Liver (tissue), 9 donors: Measurements from ENCODE around the gene RAMP3. TPM values are rescaled to one million over a fixed set of nuclear protein-coding genes. Genes with fewer than 3 reads are reported as not detected.

Experiments
- DNase-seq: peaks from one replicate; pipeline ENCODE4 v3.0.0-alpha.2; 2017; ENCODE audit warnings: low spot score
- H3K27ac ChIP-seq, 2 donors: one replicate each; pipeline ENCODE4 v1.7.0; 2013; ENCODE audit warnings: inconsistent platforms in 2 of 2, low read length in 2 of 2, control low read depth in 1 of 2, low read depth in 1 of 2, mild to moderate bottlenecking in 1 of 2
- H3K27me3 ChIP-seq, 4 donors: one replicate each; pipeline versions ENCODE4 v1.6.1 to v1.7.0; 2013; ENCODE audit warnings: low read length in 3 of 4, inconsistent platforms in 1 of 4, mild to moderate bottlenecking in 1 of 4, moderate library complexity in 1 of 4; ENCODE audit not compliant: control insufficient read depth in 4 of 4, insufficient read depth in 4 of 4
- H3K36me3 ChIP-seq, 4 donors: one replicate each; pipeline versions ENCODE4 v1.6.1 to v1.7.0; 2013; ENCODE audit warnings: low read length in 3 of 4, mild to moderate bottlenecking in 3 of 4, low read depth in 1 of 4, moderate library complexity in 1 of 4; ENCODE audit not compliant: control insufficient read depth in 4 of 4, insufficient read depth in 3 of 4
- H3K4me1 ChIP-seq, 4 donors: one replicate each; pipeline versions ENCODE4 v1.6.1 to v1.7.0; 2013; ENCODE audit warnings: low read length in 3 of 4, mild to moderate bottlenecking in 3 of 4, moderate library complexity in 1 of 4; ENCODE audit not compliant: control insufficient read depth in 4 of 4, insufficient read depth in 4 of 4
- H3K4me3 ChIP-seq, 3 donors: one replicate each; pipeline versions ENCODE4 v1.6.1 to v1.7.0; 2013; ENCODE audit warnings: low read length in 3 of 3, control low read depth in 1 of 3, low read depth in 1 of 3, mild to moderate bottlenecking in 1 of 3
- H3K9ac ChIP-seq, 2 donors: one replicate each; pipeline ENCODE4 v1.7.0; 2013; ENCODE audit warnings: low read length in 2 of 2, mild to moderate bottlenecking in 2 of 2, moderate library complexity in 2 of 2, control low read depth in 1 of 2, low read depth in 1 of 2
- H3K9me3 ChIP-seq, 4 donors: one replicate each; pipeline versions ENCODE4 v1.6.1 to v1.7.0; 2013; ENCODE audit warnings: low read length in 3 of 4; ENCODE audit not compliant: control insufficient read depth in 4 of 4
- ATF3 ChIP-seq: IDR thresholded peaks from 2 replicates; pipeline ENCODE4 v1.6.1; 2016; ENCODE audit warnings: antibody characterized with exemption
- CTCF ChIP-seq: fragments of 150-350 bp; IDR thresholded peaks from 2 replicates; pipeline ENCODE4 v1.5.1; 2017; ENCODE audit warnings: improper control_type of control experiment, low read depth, low read length; ENCODE audit not compliant: missing input control
- EGR1 ChIP-seq, 2 donors: IDR thresholded peaks; 2 replicates each; pipeline ENCODE4 v1.6.1; 2016 to 2018; ENCODE audit warnings: antibody characterized with exemption in 2 of 2, low read depth in 2 of 2
- FOXA1 ChIP-seq: IDR thresholded peaks from 2 replicates; pipeline ENCODE4 v1.6.1; 2016; ENCODE audit warnings: antibody characterized with exemption
- FOXA2 ChIP-seq: IDR thresholded peaks from 2 replicates; pipeline ENCODE4 v1.6.1; 2016; ENCODE audit warnings: antibody characterized with exemption
- GABPA ChIP-seq, 2 donors: IDR thresholded peaks in 1 of 2; conservative IDR thresholded peaks in 1 of 2; 2 replicates each; pipeline ENCODE4 v1.6.1; 2016; ENCODE audit warnings: antibody characterized with exemption in 2 of 2, mild to moderate bottlenecking in 1 of 2, moderate library complexity in 1 of 2
- HNF4A ChIP-seq, 2 donors: conservative IDR thresholded peaks; 2 replicates each; pipeline ENCODE4 v1.6.1; 2016; ENCODE audit warnings: antibody characterized with exemption in 2 of 2, mild to moderate bottlenecking in 2 of 2
- HNF4G ChIP-seq: IDR thresholded peaks from 2 replicates; pipeline ENCODE4 v1.6.1; 2016; ENCODE audit warnings: antibody characterized with exemption
- JUND ChIP-seq, 2 donors: IDR thresholded peaks; 2 replicates each; pipeline ENCODE4 v1.6.1; 2016; ENCODE audit warnings: antibody characterized with exemption in 2 of 2
- MAX ChIP-seq: IDR thresholded peaks from 2 replicates; pipeline ENCODE4 v1.6.1; 2016; ENCODE audit warnings: antibody characterized with exemption
- RAD21 ChIP-seq, 2 donors: IDR thresholded peaks; 2 replicates each; pipeline ENCODE4 v1.6.1; 2016; ENCODE audit warnings: antibody characterized with exemption in 2 of 2, mild to moderate bottlenecking in 2 of 2
- REST ChIP-seq: IDR thresholded peaks from 2 replicates; pipeline ENCODE4 v1.6.1; 2016; ENCODE audit warnings: antibody characterized with exemption, mild to moderate bottlenecking
- TAF1 ChIP-seq: conservative IDR thresholded peaks from 2 replicates; pipeline ENCODE4 v1.6.1; 2016; ENCODE audit warnings: antibody characterized with exemption, mild to moderate bottlenecking
- ZBTB33 ChIP-seq: IDR thresholded peaks from 2 replicates; pipeline ENCODE4 v1.6.1; 2016; ENCODE audit warnings: antibody characterized with exemption
- WGBS: extraction: QIAGEN DNeasy Blood & Tissue Kit; methylation state at CpG from one replicate; pipeline ENCODE4 v1.1.7; 2013; 5-methylcytosine and 5-hydroxymethylcytosine counted together
- polyA plus RNA-seq, 2 donors: library from polyadenylated mRNA; stranded (reverse) in 1 of 2; unstranded in 1 of 2; fragments of 200-250 nt in 1 of 2; fragments of >200 nt in 1 of 2; fragmentation: Nextera tagmentation in 1 of 2; extraction: Ambion mirVana in 1 of 2; gene quantifications; one replicate each; pipeline versions ENCODE4 v1.2.1 to v1.2.3, GENCODE V29; 2013 to 2015
- total RNA-seq, 2 donors: library from RNA; depleted of rRNA; stranded (reverse); fragments of >200 nt; gene quantifications; one replicate each; pipeline ENCODE4 v1.2.3, GENCODE V29; 2014
- donor health status: healthy.
- donor health status: healthy.
- donor health status: healthy.
- donor health status: healthy.
- donor health status: healthy.

The RAMP3 gene
- total and polyA plus RNA-seq, 4 donors = 2.3 to 30.0 (median 22.2) TPM

GRCh38 chr7:45136106-45137060 is 21.2 kb upstream of the RAMP3 start:
- WGBS = 42% methylated on average over 9 of the region's 9 CpGs
- H3K4me3 ChIP-seq = no peak overlapping the region
- no peak overlapping the region for H3K9ac ChIP-seq
- DNase-seq = peak; percentile 64
- no peaks in the 10 kb centered on the region for H3K27me3 ChIP-seq
- no peak overlapping the region for H3K27ac ChIP-seq
- no peaks in the 10 kb centered on the region for H3K9me3 ChIP-seq
- no peaks in the 10 kb centered on the region for H3K36me3 ChIP-seq
- H3K4me1 ChIP-seq = peaks cover 0 to 13% (median 9%) of the 10 kb centered on the region in 4 donors
- TF ChIP-seq TAF1 = no peak
- peak; percentile 94 to 97 for TF ChIP-seq RAD21 (IDR thresholded peaks at IDR 0.05)
- TF ChIP-seq JUND (IDR thresholded peaks at IDR 0.05) = no peak
- no peak for TF ChIP-seq FOXA1
- TF ChIP-seq REST = no peak
- peak; percentile 95 for TF ChIP-seq CTCF

GRCh38 chr7:45138433-45139267 is 18.9 kb upstream of the RAMP3 start:
- Histone ChIP-seq H3K9ac (no peak overlapping the region), H3K9me3 (no peaks in the 10 kb centered on the region), H3K4me1 (peaks cover 0 to 4% (median 1%) of the 10 kb centered on the region in 4 donors), H3K27me3 (no peaks in the 10 kb centered on the region), H3K4me3 (no peak overlapping the region), H3K27ac (no peak overlapping the region), H3K36me3 (no peaks in the 10 kb centered on the region)
- DNase-seq = no peak
- 80% methylated on average over 10 of the region's 10 CpGs for WGBS
- TF ChIP-seq EGR1 (IDR thresholded peaks at IDR 0.05; ENCODE audit: low read depth in 2 of 2) = no peak
- no peak for TF ChIP-seq GABPA (IDR thresholded peaks at IDR 0.05 in 1 of 2, conservative IDR thresholded peaks at IDR 0.05 in 1 of 2)
- TF ChIP-seq HNF4G = no peak
- TF ChIP-seq MAX = no peak
- TF ChIP-seq CTCF = no peak
- TF ChIP-seq FOXA2 = no peak
- TF ChIP-seq HNF4A (conservative IDR thresholded peaks at IDR 0.05) = no peak
- TF ChIP-seq ZBTB33 = no peak
- no peak for TF ChIP-seq REST
- no peak for TF ChIP-seq JUND (IDR thresholded peaks at IDR 0.05)
- TF ChIP-seq ATF3 = no peak
